Measurements from ENCODE around the gene CLDN1. TPM values are rescaled to one million over a fixed set of nuclear protein-coding genes. Genes with fewer than 3 reads are reported as not detected.

CLDN1 gene
- total and polyA plus RNA-seq, 2 of the 13 experiments (the other 11 are each of a cell fraction or from before 2014, with no cell fraction given) = 42.7 to 51.6 TPM

GRCh38 chr3:190321789-190322603 is at the start of gene CLDN1 (continued):
- TF ChIP-seq USF2 (IDR thresholded peaks at IDR 0.05; ENCODE audit: low read depth, low read length) = no peak
- TF ChIP-seq USF2 (CRISPR knock-in tag; IDR thresholded peaks at IDR 0.05; ENCODE audit: borderline replicate concordance) = no peak
- TF ChIP-seq CBFB (CRISPR knock-in tag; IDR thresholded peaks at IDR 0.05) = peak; percentile 79; the same call in 1 of the 2 replicates
- no peak for TF ChIP-seq ISX (CRISPR knock-in tag; conservative IDR thresholded peaks at IDR 0.05)
- TF ChIP-seq JARID2 (CRISPR knock-in tag; IDR thresholded peaks at IDR 0.05; ENCODE audit: insufficient replicate concordance) = no peak
- TF ChIP-seq PHF8 (CRISPR knock-in tag; IDR thresholded peaks at IDR 0.05) = peak; percentile 79
- no peak for TF ChIP-seq TCF7L2 (IDR thresholded peaks at IDR 0.05; ENCODE audit: low read depth, low read length)
- peak; percentile 75; the same call in 1 of the 2 replicates for TF ChIP-seq NCOA1 (CRISPR knock-in tag; IDR thresholded peaks at IDR 0.05)
- no peak for TF ChIP-seq RARA (CRISPR knock-in tag; IDR thresholded peaks at IDR 0.05)
- no peak for TF ChIP-seq RELA (CRISPR knock-in tag; IDR thresholded peaks at IDR 0.05)
- no peak for TF ChIP-seq GPBP1L1 (CRISPR knock-in tag; IDR thresholded peaks at IDR 0.05)
- peak; percentile 91; the same call in 1 of the 2 replicates for TF ChIP-seq CAMTA2 (CRISPR knock-in tag; IDR thresholded peaks at IDR 0.05; ENCODE audit: borderline replicate concordance)
- TF ChIP-seq FOSL2 (CRISPR knock-in tag; IDR thresholded peaks at IDR 0.05) = peak; percentile 49; the same call in 1 of the 2 replicates
- TF ChIP-seq FOXM1 (CRISPR knock-in tag; IDR thresholded peaks at IDR 0.05) = no peak
- no peak; the same call in 1 of the 2 replicates for TF ChIP-seq ZFP90 (CRISPR knock-in tag; IDR thresholded peaks at IDR 0.05; ENCODE audit: borderline replicate concordance)
- peak; percentile 34; the same call in 1 of the 2 replicates for TF ChIP-seq ZNF569 (CRISPR knock-in tag; IDR thresholded peaks at IDR 0.05; ENCODE audit: borderline replicate concordance)
- TF ChIP-seq ZNF101 (CRISPR knock-in tag; IDR thresholded peaks at IDR 0.05; ENCODE audit: borderline replicate concordance, low read depth) = no peak
- TF ChIP-seq SRSF4 (IDR thresholded peaks at IDR 0.05; ENCODE audit: low read depth, low read length, poor library complexity, severe bottlenecking) = no peak
- peak; percentile 86; the same call in 1 of the 2 replicates for TF ChIP-seq ZNF800 (CRISPR knock-in tag; IDR thresholded peaks at IDR 0.05)
- TF ChIP-seq JUN (CRISPR knock-in tag; IDR thresholded peaks at IDR 0.05) = 0 out of 2 replicates have a peak, but pooled peaks have one; percentile 40
- TF ChIP-seq NFE2L1 (CRISPR knock-in tag; IDR thresholded peaks at IDR 0.05; ENCODE audit: borderline replicate concordance) = no peak
- no peak for TF ChIP-seq XRCC5 (optimal IDR thresholded peaks at IDR 0.05; ENCODE audit: low read length)
- TF ChIP-seq ZNF556 (CRISPR knock-in tag; IDR thresholded peaks at IDR 0.05; ENCODE audit: borderline replicate concordance) = peak; percentile 87; the same call in 1 of the 2 replicates
- peak; percentile 77 for TF ChIP-seq HDAC1 (CRISPR knock-in tag; IDR thresholded peaks at IDR 0.05)
- no peak for TF ChIP-seq SOX6 (IDR thresholded peaks at IDR 0.05)
- peak; percentile 74 for TF ChIP-seq SOX6 (CRISPR knock-in tag; IDR thresholded peaks at IDR 0.05)
